Left ventricle myocardium superior (tissue), 1 donor: Measurements from ENCODE around the gene IRGC. TPM values are rescaled to one million over a fixed set of nuclear protein-coding genes. Genes with fewer than 3 reads are reported as not detected.
"Not testable (repeated sequence)": the region's sequence is repeated elsewhere in the genome, so short reads cannot be mapped to it uniquely, and the experiment has no call there.

Source experiments
- ATAC-seq: fragments of 200-7000 bp; cut with Tn5 transposase; one replicate; pipeline ENCODE4 v1.9.1; 2020; ENCODE audit warnings: mild to moderate bottlenecking, moderate library complexity
- DNase-seq: peaks from one replicate; pipeline ENCODE4 v3.0.0-alpha.2; 2020
- intact Hi-C: fragments of 100-400 bp; cut with micrococcal nuclease; formaldehyde crosslinking; loops from one replicate; pipeline ENCODE4 v1.11.0; 2022
- total RNA-seq: library from RNA; stranded (reverse); fragmentation: NEBNext Ultra II Directional; extraction: Animal tissue kit (Norgen Biotek cat#: 25700); gene quantifications from one replicate; pipeline ENCODE4 v1.2.1, GENCODE V29; 2021
- donor health status: DM: no; HTN: yes; CAD: no; lungs with severe emphysema.

The IRGC gene
- total RNA-seq, 1 donor from 2014 or later, result not detected

- intact Hi-C loops, result loop anchor here (5.0 kb wide), 1 partner anchor 39 kb away; no protein-coding TSS in a partner anchor
- DNase-seq (no peak), ATAC-seq (no peak)
These were observed 32.3 kb downstream of the IRGC start for GRCh38 chr19:43748205-43748594.

- intact Hi-C loops, result loop anchor here (5.0 kb wide), 1 partner anchor 39 kb away; no protein-coding TSS in a partner anchor
- DNase-seq (no peak), ATAC-seq (no peak)
These were observed 32.8 kb downstream of the IRGC start for GRCh38 chr19:43748685-43749084.

- DNase-seq (no peak), ATAC-seq (no peak)
- intact Hi-C loops, result loop anchor here (5.0 kb wide), 1 partner anchor 38 kb away; no protein-coding TSS in a partner anchor
These were observed 33.3 kb downstream of the IRGC start for GRCh38 chr19:43749152-43749551.

- ATAC-seq, result no peak
- intact Hi-C loops, result loop anchor here (5.0 kb wide), 1 partner anchor 37 kb away; no protein-coding TSS in a partner anchor
- no peak for DNase-seq
These were observed 34.0 kb downstream of the IRGC start for GRCh38 chr19:43749898-43750297.

GRCh38 chr19:43751466-43752220 is 35.8 kb downstream of the IRGC start:
- intact Hi-C loops, result no loop called here
- no peak for DNase-seq
- no peak for ATAC-seq

- DNase-seq (no peak), ATAC-seq (no peak)
- intact Hi-C loops, result no loop called here
These were observed 36.5 kb downstream of the IRGC start for GRCh38 chr19:43752287-43752875.

- no peak for ATAC-seq
- DNase-seq, result no peak
- intact Hi-C loops, result no loop called here
These were observed 38.3 kb downstream of the IRGC start for GRCh38 chr19:43754253-43754502.

- intact Hi-C loops, result no loop called here
- peak; percentile 99 for DNase-seq
- ATAC-seq, result peak; percentile 96
These were observed 38.8 kb downstream of the IRGC start, which contains the start of gene SMG9 for GRCh38 chr19:43754503-43755255. Gene SMG9 (minus strand): TSS chr19:43754962. CDS start chr19:43750741, 4,221 bp downstream.

GRCh38 chr19:43755256-43755801 is 39.5 kb downstream of the IRGC start:
- peak; percentile 74 for ATAC-seq
- intact Hi-C loops, result no loop called here
- peak; percentile 89 for DNase-seq

GRCh38 chr19:43759515-43759914 is 43.6 kb downstream of the IRGC start:
- intact Hi-C loops, result no loop called here
- ATAC-seq, result no peak
- no peak for DNase-seq

- intact Hi-C loops, result no loop called here
- ATAC-seq, result no peak
- DNase-seq, result no peak
These were observed 45.1 kb downstream of the IRGC start for GRCh38 chr19:43760941-43761340.

- ATAC-seq (no peak), DNase-seq (no peak)
- intact Hi-C loops, result no loop called here
These were observed 46.9 kb downstream of the IRGC start for GRCh38 chr19:43762814-43763213.

- intact Hi-C loops, result no loop called here
- no peak for DNase-seq
- ATAC-seq, result no peak
These were observed 47.6 kb downstream of the IRGC start for GRCh38 chr19:43763473-43763939.

GRCh38 chr19:43764684-43765083 is 48.8 kb downstream of the IRGC start:
- peak; percentile 18 for ATAC-seq
- intact Hi-C loops, DNase-seq: not testable (repeated sequence)

- ATAC-seq, result peak; percentile 61
- DNase-seq, result peak; percentile 56
These were observed 49.4 kb downstream of the IRGC start for GRCh38 chr19:43765109-43765876.

GRCh38 chr19:43766755-43767043 is 50.8 kb downstream of the IRGC start:
- DNase-seq (no peak), ATAC-seq (no peak)
- intact Hi-C loops, result no loop called here

More at GRCh38 chr19:43765109-43765876, 49.4 kb downstream of the IRGC start:
- intact Hi-C loops, result no loop called here

- intact Hi-C loops, result no loop called here
These were observed 51.4 kb downstream of the IRGC start for GRCh38 chr19:43767316-43767715.

GRCh38 chr19:43767818-43768217 is 51.9 kb downstream of the IRGC start:
- ATAC-seq (no peak), DNase-seq (no peak)
- intact Hi-C loops, result no loop called here

More at GRCh38 chr19:43767316-43767715, 51.4 kb downstream of the IRGC start:
- ATAC-seq, result no peak
- DNase-seq, result no peak
